MCF 10A (cell line): ENCODE results near the gene WWC1. TPM values are rescaled to one million over a fixed set of nuclear protein-coding genes. Genes with fewer than 3 reads are reported as not detected.
"Not testable (repeated sequence)": the region's sequence is repeated elsewhere in the genome, so short reads cannot be mapped to it uniquely, and the experiment has no call there.

Experiments used
- BruUV-seq: library from RNA; stranded (reverse); fragments of 400-500 nt; replicated peaks from 2 replicates; lab custom pipeline; 2021; lab: Mats Ljungman, UMichigan
- CTCF ChIA-PET: fragments of 300-600 bp; sonication (Branson Sonifier 250); formaldehyde crosslinking; extraction: SDS; loops from one replicate; lab custom pipeline; 2021; ENCODE audit warnings: antibody characterized with exemption, inconsistent platforms; lab: Yijun Ruan, JAX
- POLR2A ChIA-PET: fragments of 300-600, 350-650 bp; sonication (Branson Sonifier 250); formaldehyde crosslinking; extraction: SDS; loops from one replicate; lab custom pipeline; 2020; ENCODE audit warnings: antibody characterized with exemption, inconsistent platforms; lab: Yijun Ruan, JAX
- DNase-seq: peaks from one replicate; pipeline ENCODE4 v3.0.0-alpha.2; 2018; ENCODE audit not compliant: unreplicated experiment
- H3K27ac Mint-ChIP-seq: one replicate; pipeline ENCODE4 v1.8.0; 2022; ENCODE audit warnings: mild to moderate bottlenecking, low read depth, mixed read lengths; ENCODE audit not compliant: unreplicated experiment
- H3K27me3 Mint-ChIP-seq: one replicate; pipeline ENCODE4 v1.8.0; 2022; ENCODE audit warnings: mixed read lengths; ENCODE audit not compliant: insufficient read depth, unreplicated experiment
- H3K36me3 Mint-ChIP-seq: one replicate; pipeline ENCODE4 v1.8.0; 2022; ENCODE audit warnings: mild to moderate bottlenecking, moderate library complexity, mixed read lengths; ENCODE audit not compliant: insufficient read depth, unreplicated experiment
- H3K4me1 Mint-ChIP-seq: one replicate; pipeline ENCODE4 v1.8.0; 2022; ENCODE audit warnings: mixed read lengths; ENCODE audit not compliant: insufficient read depth, unreplicated experiment
- H3K4me3 Mint-ChIP-seq: one replicate; pipeline ENCODE4 v1.8.0; 2022; ENCODE audit warnings: mild to moderate bottlenecking, moderate library complexity, mixed read lengths; ENCODE audit not compliant: unreplicated experiment
- H3K9me3 Mint-ChIP-seq: one replicate; pipeline ENCODE4 v1.8.0; 2022; ENCODE audit warnings: mixed read lengths; ENCODE audit not compliant: unreplicated experiment
- intact Hi-C: fragments of 100-400 bp; cut with micrococcal nuclease; formaldehyde crosslinking; loops from 2 replicates; pipeline ENCODE4 v1.14.1; 2022
- total RNA-seq: library from RNA; stranded (reverse); gene quantifications from 2 replicates; pipeline ENCODE4 v1.2.3, GENCODE V29; 2022
- TF ChIP-seq, protein P1 (sequence below): fragments of 200-600 bp; IDR thresholded peaks from one replicate; pipeline ENCODE4 v1.8.0; 2022; ENCODE audit warnings: antibody characterized with exemption, mild to moderate bottlenecking; ENCODE audit not compliant: unreplicated experiment

WWC1 gene
- total RNA-seq, 1 experiment from 2014 or later: 47.0 TPM

DNA sequence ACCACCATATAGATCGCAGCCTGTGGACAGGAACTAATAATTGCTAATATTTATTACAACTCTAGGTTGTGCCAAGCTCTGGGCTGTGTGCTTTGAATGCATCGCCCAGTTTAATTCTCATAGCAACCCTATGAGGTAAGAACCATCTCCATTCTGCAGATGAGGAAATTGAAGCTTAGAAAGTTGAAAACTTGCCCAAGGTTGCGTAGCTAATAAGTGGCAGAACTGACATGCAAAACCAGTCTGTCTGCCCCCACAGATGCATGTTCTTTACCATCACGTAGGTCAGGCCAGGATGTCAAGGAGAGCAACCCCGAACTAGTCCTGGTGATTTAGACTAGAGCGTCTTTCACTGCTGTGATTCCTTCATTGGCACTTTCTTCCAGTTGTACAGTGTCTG lies 15.6 kb downstream of the WWC1 start:
- ChIA-PET POLR2A (interaction anchor here (1.1 kb wide), 1 partner anchor 11 kb away, joined by 3 read pairs; no protein-coding TSS in a partner anchor), CTCF (interaction anchor here (0.6 to 2.4 kb wide), 7 partner anchors 8 to 726 kb away, joined by 3 to 16 read pairs (median 4); no protein-coding TSS in a partner anchor)
- no peak for DNase-seq
- Mint-ChIP-seq H3K27me3 (no peaks in the 10 kb centered on the region), H3K4me1 (peaks cover 24% of the 10 kb centered on the region), H3K36me3 (no peaks in the 10 kb centered on the region), H3K4me3 (no peak overlapping the region), H3K27ac (no peak overlapping the region), H3K9me3 (no peaks in the 10 kb centered on the region)
- intact Hi-C loops: no loop called here
- no TSS peak for BruUV-seq
- TF ChIP-seq, protein P1, sequence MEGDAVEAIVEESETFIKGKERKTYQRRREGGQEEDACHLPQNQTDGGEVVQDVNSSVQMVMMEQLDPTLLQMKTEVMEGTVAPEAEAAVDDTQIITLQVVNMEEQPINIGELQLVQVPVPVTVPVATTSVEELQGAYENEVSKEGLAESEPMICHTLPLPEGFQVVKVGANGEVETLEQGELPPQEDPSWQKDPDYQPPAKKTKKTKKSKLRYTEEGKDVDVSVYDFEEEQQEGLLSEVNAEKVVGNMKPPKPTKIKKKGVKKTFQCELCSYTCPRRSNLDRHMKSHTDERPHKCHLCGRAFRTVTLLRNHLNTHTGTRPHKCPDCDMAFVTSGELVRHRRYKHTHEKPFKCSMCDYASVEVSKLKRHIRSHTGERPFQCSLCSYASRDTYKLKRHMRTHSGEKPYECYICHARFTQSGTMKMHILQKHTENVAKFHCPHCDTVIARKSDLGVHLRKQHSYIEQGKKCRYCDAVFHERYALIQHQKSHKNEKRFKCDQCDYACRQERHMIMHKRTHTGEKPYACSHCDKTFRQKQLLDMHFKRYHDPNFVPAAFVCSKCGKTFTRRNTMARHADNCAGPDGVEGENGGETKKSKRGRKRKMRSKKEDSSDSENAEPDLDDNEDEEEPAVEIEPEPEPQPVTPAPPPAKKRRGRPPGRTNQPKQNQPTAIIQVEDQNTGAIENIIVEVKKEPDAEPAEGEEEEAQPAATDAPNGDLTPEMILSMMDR: no peak

DNA sequence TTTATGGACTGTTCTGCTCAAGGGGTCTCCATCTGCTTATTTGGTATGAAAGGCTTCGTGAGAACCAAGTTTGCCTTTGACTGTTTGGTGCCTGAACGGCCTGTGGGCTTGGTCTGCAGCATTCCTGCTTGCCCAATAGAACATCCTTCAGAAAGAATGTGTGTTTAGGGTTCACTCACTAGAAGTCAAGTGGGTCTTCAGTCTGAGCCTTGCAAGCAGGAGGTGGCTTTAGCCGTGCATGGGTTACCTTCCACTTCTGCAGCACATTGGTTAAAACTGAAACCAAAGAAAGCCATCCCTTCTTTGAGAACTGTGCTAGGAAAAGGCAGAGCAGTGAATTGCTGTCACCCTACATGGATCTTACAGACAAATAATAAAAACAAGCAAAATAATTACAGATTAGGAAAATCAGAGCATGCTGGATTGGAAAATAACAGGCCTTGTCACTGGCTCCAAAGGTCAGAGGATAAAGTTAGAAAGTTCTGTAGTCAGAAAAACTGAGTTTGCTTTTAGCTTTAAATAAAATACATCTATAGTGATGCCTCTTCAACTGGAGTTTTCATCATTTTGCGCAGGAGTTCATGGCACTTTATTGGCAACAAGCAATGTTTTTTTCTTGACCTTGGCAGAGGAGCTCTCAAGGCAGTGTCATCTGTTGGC lies 16.6 kb downstream of the WWC1 start:
- POLR2A ChIA-PET: no interaction called here
- intact Hi-C loops: no loop called here
- TF ChIP-seq, protein P1: no peak

DNA sequence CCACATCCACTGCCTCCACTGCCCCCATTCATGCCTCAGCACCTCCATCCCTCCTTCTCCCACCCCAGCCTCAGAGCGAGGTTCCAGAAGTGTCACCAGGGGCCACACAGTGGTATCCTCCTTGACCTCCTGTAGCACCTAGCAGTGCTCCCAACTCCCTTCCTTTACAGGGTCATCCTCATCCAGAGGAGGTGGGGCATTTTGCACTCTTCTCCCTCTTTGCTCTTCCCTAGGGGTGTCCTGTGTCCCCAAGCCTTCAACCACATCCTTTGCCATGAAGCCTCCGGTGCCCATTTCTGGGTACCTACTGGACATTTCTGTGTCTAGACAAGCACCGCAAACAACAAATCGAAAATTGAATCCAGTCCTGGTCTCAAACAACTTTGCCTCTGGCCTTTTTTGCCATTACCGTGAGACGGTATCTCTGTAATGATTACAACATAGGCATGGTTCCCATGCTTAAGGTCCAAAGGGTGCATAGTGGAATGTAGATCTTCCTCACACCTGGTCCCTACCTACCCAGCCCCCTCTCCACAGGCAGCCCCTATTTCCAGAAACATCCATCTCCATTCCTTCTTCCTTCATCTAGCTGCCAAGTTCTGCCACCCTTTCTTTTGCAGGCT lies 17.6 kb downstream of the WWC1 start:
- no peak overlapping the region for H3K4me3 Mint-ChIP-seq
- TF ChIP-seq, protein P1: no peak
- intact Hi-C loops: no loop called here
- H3K36me3 Mint-ChIP-seq: no peaks in the 10 kb centered on the region
- POLR2A ChIA-PET: no interaction called here
- DNase-seq: no peak
- no peaks in the 10 kb centered on the region for H3K9me3 Mint-ChIP-seq
- no peaks in the 10 kb centered on the region for H3K27me3 Mint-ChIP-seq
- peaks cover 17% of the 10 kb centered on the region for H3K4me1 Mint-ChIP-seq
- CTCF ChIA-PET: interaction anchor here (1.0 to 1.6 kb wide), 2 partner anchors 13 to 48 kb away, joined by 4 to 6 read pairs; no protein-coding TSS in a partner anchor
- BruUV-seq: no TSS peak
- no peak overlapping the region for H3K27ac Mint-ChIP-seq

More for the DNA sequence above, 16.6 kb downstream of the WWC1 start:
- Mint-ChIP-seq H3K9me3 (no peaks in the 10 kb centered on the region), H3K4me1 (peaks cover 14% of the 10 kb centered on the region), H3K36me3 (no peaks in the 10 kb centered on the region), H3K27me3 (no peaks in the 10 kb centered on the region), H3K4me3 (no peak overlapping the region), H3K27ac (no peak overlapping the region)
- BruUV-seq: no TSS peak
- DNase-seq: no peak
- CTCF ChIA-PET: interaction anchor here (1.6 kb wide), 1 partner anchor 12 kb away, joined by 4 read pairs; no protein-coding TSS in a partner anchor

DNA sequence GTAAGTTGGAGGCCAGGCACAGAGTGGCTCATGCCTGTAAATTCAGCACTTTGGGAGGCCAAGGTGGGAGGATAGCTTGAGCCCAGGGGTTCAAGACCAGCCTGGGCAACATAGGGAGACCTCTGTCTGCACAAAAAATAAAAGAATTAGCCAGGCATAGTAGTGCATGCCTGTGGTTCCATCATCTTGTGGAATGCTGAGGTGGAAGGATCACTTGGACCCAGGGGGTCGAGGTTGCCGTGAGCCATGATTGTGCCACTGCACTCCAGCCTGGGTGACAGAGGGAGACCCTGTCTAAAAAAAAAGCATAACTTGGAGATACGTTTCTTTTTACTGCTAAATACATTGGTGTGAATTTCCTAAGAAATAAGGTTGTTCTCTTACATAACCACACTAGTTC lies 19.1 kb downstream of the WWC1 start:
- BruUV-seq, H3K27me3 Mint-ChIP-seq, H3K36me3 Mint-ChIP-seq, H3K27ac Mint-ChIP-seq, POLR2A ChIA-PET, DNase-seq, H3K9me3 Mint-ChIP-seq, intact Hi-C loops, H3K4me3 Mint-ChIP-seq: not testable (repeated sequence)
- peaks cover 31% of the 10 kb centered on the region for H3K4me1 Mint-ChIP-seq
- CTCF ChIA-PET: interaction anchor here (1.7 kb wide), 1 partner anchor 15 kb away, joined by 4 read pairs; no protein-coding TSS in a partner anchor
